Measurements from ENCODE around the gene EDAR.

EDAR gene

DNA sequence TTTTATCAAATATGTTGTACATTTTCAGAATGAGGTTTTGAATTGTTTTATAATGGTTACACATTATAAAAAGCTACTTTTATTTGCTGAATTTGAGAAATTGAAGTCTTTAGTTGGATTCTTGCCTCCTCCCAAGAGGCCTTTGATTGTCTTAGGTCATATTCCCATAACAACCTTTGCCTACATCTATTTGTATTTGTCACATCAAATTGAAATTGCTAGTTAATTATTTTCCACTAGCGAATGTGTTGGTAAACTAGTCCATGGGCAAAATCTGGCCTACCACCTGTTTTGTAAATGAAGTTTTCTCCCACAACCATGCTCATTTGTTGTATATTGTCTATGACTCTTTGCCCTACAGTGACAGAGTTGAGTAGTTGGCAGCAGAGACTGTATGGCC, 142.0 kb downstream of the EDAR start:
- no peak for DNase-seq

DNA sequence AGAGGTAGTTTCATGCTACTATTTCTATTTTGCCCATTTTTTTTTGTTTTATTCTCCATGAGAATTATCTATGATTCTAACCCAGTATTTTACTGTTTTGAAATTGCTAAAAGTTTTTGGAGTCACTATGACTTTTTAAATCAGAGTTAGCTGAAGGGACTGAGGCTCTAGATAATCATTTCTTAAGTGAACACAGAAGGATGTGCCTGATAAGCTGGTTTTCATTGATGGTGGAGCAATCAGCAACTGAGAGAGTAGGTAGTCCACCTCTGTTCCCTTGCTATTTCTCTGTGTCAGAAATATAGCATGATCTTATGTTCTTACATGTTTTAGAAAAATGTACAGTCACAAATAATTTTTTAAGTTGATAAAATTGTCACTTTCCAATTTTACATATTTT, 143.1 kb downstream of the EDAR start:
- no peak for DNase-seq

Data from stimulated activated CD4-positive, alpha-beta T cell treated with anti-CD3 and anti-CD28 coated beads, Interleukin-15, amount 100 ng/mL, for 24 hours (primary cell).